BJ (cell line): ENCODE results near the gene DENND6A. TPM values are rescaled to one million over a fixed set of nuclear protein-coding genes. Genes with fewer than 3 reads are reported as not detected.

Source experiments
- CTCF ChIA-PET: fragments of 350-600 bp; formaldehyde crosslinking; extraction: SDS; loops from one replicate; lab custom pipeline; 2021; ENCODE audit warnings: antibody characterized with exemption, inconsistent platforms; lab: Yijun Ruan, JAX
- POLR2A ChIA-PET: fragments of 300-600 bp; sonication (Branson Sonifier 250); formaldehyde crosslinking; extraction: SDS; loops from one replicate; lab custom pipeline; 2021; ENCODE audit warnings: antibody characterized with exemption; lab: Charles Lee
- DNase-seq: peaks from one replicate; pipeline ENCODE4 v3.0.0-alpha.2; 2011; ENCODE audit warnings: low read depth
- H3K27me3 ChIP-seq: 2 replicates; pipeline ENCODE4 v1.6.0; 2011; ENCODE audit warnings: low read length; ENCODE audit not compliant: control insufficient read depth, insufficient read depth
- H3K36me3 ChIP-seq: 2 replicates; pipeline ENCODE4 v1.5.1; 2011; ENCODE audit warnings: low read length; ENCODE audit not compliant: control insufficient read depth, insufficient read depth
- H3K4me3 ChIP-seq: 2 replicates; pipeline ENCODE4 v1.5.1; 2011; ENCODE audit warnings: low read depth, mild to moderate bottlenecking, control low read depth, low read length
- CTCF ChIP-seq: IDR thresholded peaks from 2 replicates; pipeline ENCODE4 v1.5.1; 2011; ENCODE audit warnings: low read depth, mild to moderate bottlenecking, control low read depth, inconsistent platforms, low read length, moderate library complexity; ENCODE audit not compliant: insufficient read depth
- polyA plus RNA-seq: library from polyadenylated mRNA; depleted of rRNA; stranded (reverse); fragments of >200 nt; gene quantifications from 2 replicates; pipeline ENCODE4 v1.2.3, GENCODE V29; 2011

Gene DENND6A
- polyA plus RNA-seq, 1 experiment: 8.5 TPM

DNA sequence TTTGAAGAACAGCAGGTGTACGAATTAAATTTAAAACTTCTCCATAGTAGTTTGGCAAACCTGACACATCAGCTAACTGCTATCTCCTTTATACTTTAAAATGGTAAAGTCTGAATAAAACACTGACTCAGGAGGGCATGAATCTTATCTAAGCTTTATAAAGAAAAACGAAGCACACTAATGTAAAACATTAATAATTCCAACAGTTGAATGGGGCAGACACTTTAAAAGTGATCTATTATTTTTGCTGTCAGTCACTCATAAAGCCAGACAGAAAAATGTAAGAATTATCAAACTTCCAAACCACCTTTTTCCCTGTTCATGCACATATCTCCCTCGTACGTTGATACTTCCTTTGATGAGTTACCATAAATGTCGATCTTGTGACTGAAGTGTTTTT is 98.3 kb downstream of the DENND6A start:
- no peak for DNase-seq
- TF ChIP-seq CTCF: no peak
- no peaks in the 10 kb centered on the region for H3K27me3 ChIP-seq
- H3K36me3 ChIP-seq: no peaks in the 10 kb centered on the region
- H3K4me3 ChIP-seq: peak overlapping the region; percentile 95
- CTCF ChIA-PET: no interaction called here
- POLR2A ChIA-PET: interaction anchor here (0.6 kb wide), 1 partner anchor 13 kb away, joined by 3 read pairs; no protein-coding TSS in a partner anchor

GRCh38 chr3:57594144-57594543 is 98.7 kb downstream of the DENND6A start:
- no peaks in the 10 kb centered on the region for H3K27me3 ChIP-seq
- no peak for DNase-seq
- TF ChIP-seq CTCF: no peak
- peaks cover 1% of the 10 kb centered on the region; the same call in 1 of the 2 replicates for H3K36me3 ChIP-seq
- ChIA-PET POLR2A (interaction anchor here (0.6 kb wide), 1 partner anchor 13 kb away, joined by 3 read pairs; no protein-coding TSS in a partner anchor), CTCF (no interaction called here)
- H3K4me3 ChIP-seq: peak overlapping the region; percentile 95

- DNase-seq: no peak
- Histone ChIP-seq H3K36me3 (peaks cover 2% of the 10 kb centered on the region; the same call in 1 of the 2 replicates), H3K4me3 (no peak overlapping the region), H3K27me3 (no peaks in the 10 kb centered on the region)
- ChIA-PET POLR2A (no interaction called here), CTCF (interaction anchor here (1.0 to 1.5 kb wide), 2 partner anchors 11 to 13 kb away, joined by 3 read pairs; no protein-coding TSS in a partner anchor)
- no peak for TF ChIP-seq CTCF
Observed at GRCh38 chr3:57592306-57592705, 100.6 kb downstream of the DENND6A start.

DNA sequence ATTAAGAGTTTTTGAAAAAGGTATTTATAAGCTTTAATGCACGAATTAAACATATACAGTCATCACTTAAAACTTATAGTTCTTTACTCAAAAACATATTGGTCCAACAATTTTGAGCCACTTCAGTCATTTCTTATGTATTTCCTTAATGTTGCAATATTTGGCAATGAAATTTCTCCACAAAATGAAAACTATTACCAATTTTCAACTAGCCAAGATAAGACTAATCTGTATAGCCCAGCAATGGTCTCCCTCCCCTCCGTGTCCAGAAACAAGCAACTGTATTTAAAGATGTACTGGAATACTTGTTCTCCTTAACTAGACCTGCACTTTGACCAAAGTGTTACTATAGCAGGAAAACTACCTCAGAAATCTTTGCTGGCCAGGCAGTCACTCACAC is 105.0 kb downstream of the DENND6A start:
- peaks cover 4% of the 10 kb centered on the region; the same call in 1 of the 2 replicates for H3K36me3 ChIP-seq
- ChIA-PET CTCF (no interaction called here), POLR2A (no interaction called here)
- DNase-seq: no peak
- TF ChIP-seq CTCF: no peak
- H3K27me3 ChIP-seq: no peaks in the 10 kb centered on the region
- no peak overlapping the region for H3K4me3 ChIP-seq

GRCh38 chr3:57586778-57587177 is 106.1 kb downstream of the DENND6A start:
- ChIA-PET CTCF (no interaction called here), POLR2A (no interaction called here)
- TF ChIP-seq CTCF: no peak
- no peak overlapping the region for H3K4me3 ChIP-seq
- H3K27me3 ChIP-seq: no peaks in the 10 kb centered on the region
- no peak for DNase-seq
- H3K36me3 ChIP-seq: peaks cover 6% of the 10 kb centered on the region; the same call in 1 of the 2 replicates
